A549 (cell line): ENCODE results near the gene NTSR1. TPM values are rescaled to one million over a fixed set of nuclear protein-coding genes. Genes with fewer than 3 reads are reported as not detected.

Experiments used
- ATAC-seq, 2 experiments: fragments of 200-7000 bp in 1 of 2; fragments of >200 bp in 1 of 2; cut with Nextera tagmentation in 1 of 2; cut with Tn5 transposase in 1 of 2; 3 replicates each; pipeline versions ENCODE4 v1.8.0 to v1.9.1; 2018 to 2020; ENCODE audit warnings: mild to moderate bottlenecking in 1 of 2, moderate library complexity in 1 of 2
- CTCF ChIA-PET: fragments of 300-600 bp; sonication (Branson Sonifier 250); formaldehyde crosslinking; extraction: SDS; loops from one replicate; lab custom pipeline; 2021; ENCODE audit warnings: antibody characterized with exemption, inconsistent platforms; lab: Yijun Ruan, JAX
- POLR2A ChIA-PET: fragments of 350-600 bp; formaldehyde crosslinking; extraction: SDS; loops from one replicate; lab custom pipeline; 2021; ENCODE audit warnings: antibody characterized with exemption, inconsistent platforms; lab: Yijun Ruan, JAX
- DNase-seq, 2 experiments: peaks; one replicate each; pipeline versions ENCODE4 v3.0.0 to v3.0.0-alpha.2; 2011 to 2016; ENCODE audit warnings: low read depth in 1 of 2, low spot score in 1 of 2
- FAIRE-seq: peaks from 2 replicates; lab custom pipeline; 2011; peaks lifted over from hg19 to GRCh38; lab: Jason Lieb, UNC
- H3K27ac ChIP-seq, 2 experiments: fragments of >200 bp; sonication (Bioruptor Twin); formaldehyde crosslinking; 3 replicates each; pipeline ENCODE4 v1.5.1; 2016 to 2017
- H3K4me1 ChIP-seq: fragments of >200 bp; sonication (Bioruptor Twin); formaldehyde crosslinking; 3 replicates; pipeline ENCODE4 v1.6.1; 2016
- H3K4me2 ChIP-seq: fragments of >200 bp; sonication (Bioruptor Twin); formaldehyde crosslinking; 3 replicates; pipeline ENCODE4 v1.6.1; 2016
- H3K4me3 ChIP-seq: fragments of >200 bp; sonication (Bioruptor Twin); formaldehyde crosslinking; 3 replicates; pipeline ENCODE4 v1.5.1; 2016
- H3K9me3 ChIP-seq: fragments of >200 bp; sonication (Bioruptor Twin); formaldehyde crosslinking; 3 replicates; pipeline ENCODE4 v1.6.1; 2016
- BHLHE40 ChIP-seq: IDR thresholded peaks from 2 replicates; pipeline ENCODE4 v1.6.1; 2012; ENCODE audit warnings: low read depth, low read length, inconsistent platforms
- CBX2 ChIP-seq: fragments of 200-600 bp; sonication (generic); IDR thresholded peaks from 2 replicates; pipeline ENCODE4 v1.6.1; 2016; ENCODE audit warnings: low read depth, mild to moderate bottlenecking, borderline replicate concordance
- CHD2 ChIP-seq: fragments of 150-350 bp; IDR thresholded peaks from 2 replicates; pipeline ENCODE4 v1.6.1; 2014; ENCODE audit warnings: low read length; ENCODE audit not compliant: partially characterized antibody
- EP300 ChIP-seq, 2 experiments: fragments of >200 bp; sonication (Bioruptor Twin); formaldehyde crosslinking; IDR thresholded peaks; 2 replicates in 1 of 2; 3 replicates in 1 of 2; pipeline ENCODE4 v1.6.1; 2016 to 2017
- ESRRA ChIP-seq: fragments of 150-350 bp; IDR thresholded peaks from 2 replicates; pipeline ENCODE4 v1.6.1; 2014; ENCODE audit warnings: mild to moderate bottlenecking, low read length, borderline replicate concordance
- FOSL2 ChIP-seq, 2 experiments: fragments of 450-650 bp in 1 of 2; fragments of >200 bp in 1 of 2; sonication (Bioruptor Twin) in 1 of 2; formaldehyde crosslinking; IDR thresholded peaks; 2 replicates each; pipeline versions ENCODE4 v1.5.0 to v1.6.1; 2016 to 2020; ENCODE audit warnings: mild to moderate bottlenecking in 1 of 2, moderate library complexity in 1 of 2
- HEYL ChIP-seq: fragments of 250-450 bp; sonication (Bioruptor Pico); IDR thresholded peaks from 2 replicates; pipeline ENCODE4 v1.8.0; 2021; ENCODE audit warnings: mild to moderate bottlenecking, moderate library complexity
- KDM1A ChIP-seq: fragments of 200-600 bp; sonication (generic); IDR thresholded peaks from 2 replicates; pipeline ENCODE4 v1.6.1; 2016; ENCODE audit warnings: low read depth, mild to moderate bottlenecking
- MAFK ChIP-seq: fragments of 450-650 bp; IDR thresholded peaks from 2 replicates; pipeline ENCODE4 v1.6.1; 2014; ENCODE audit not compliant: partially characterized antibody
- NFE2L2 ChIP-seq: fragments of 150-350 bp; conservative IDR thresholded peaks from 2 replicates; pipeline ENCODE4 v1.6.1; 2014; ENCODE audit warnings: low read length
- RNF2 ChIP-seq: fragments of 200-600 bp; sonication (generic); IDR thresholded peaks from 2 replicates; pipeline ENCODE4 v1.6.1; 2016; ENCODE audit warnings: low read depth, mild to moderate bottlenecking, antibody characterized with exemption, moderate library complexity, borderline replicate concordance
- TFCP2L1 ChIP-seq: fragments of 250-450 bp; sonication (Bioruptor Pico); IDR thresholded peaks from 2 replicates; pipeline ENCODE4 v1.5.0; 2021; ENCODE audit warnings: mild to moderate bottlenecking
- ZC3H11A ChIP-seq: fragments of 450-650 bp; IDR thresholded peaks from 2 replicates; pipeline ENCODE4 v1.6.1; 2014; ENCODE audit warnings: antibody characterized with exemption, mild to moderate bottlenecking
- ZFP36 ChIP-seq: fragments of 450-650 bp; IDR thresholded peaks from 2 replicates; pipeline ENCODE4 v1.6.1; 2014; ENCODE audit warnings: borderline replicate concordance; ENCODE audit not compliant: partially characterized antibody
- ZSCAN20 ChIP-seq: fragments of 250-450 bp; sonication (Bioruptor Pico); IDR thresholded peaks from 2 replicates; pipeline ENCODE4 v1.8.0; 2022; ENCODE audit warnings: mild to moderate bottlenecking, moderate library complexity
- WGBS: methylation state at CpG from one replicate; pipeline ENCODE4 v1.1.6; 2017; ENCODE audit errors: missing lambda C conversion rate; 5-methylcytosine and 5-hydroxymethylcytosine counted together
- polyA plus RNA-seq, 4 experiments: library from polyadenylated mRNA; depleted of rRNA in 3 of 4; stranded (reverse); fragments of >200 nt; fragmentation: RNase III in 1 of 4; extraction: RNeasy Plus Mini Kit Qiagen cat#74134 plus additional on column Dnase treatment in 1 of 4; gene quantifications; 2 replicates in 3 of 4; 3 replicates in 1 of 4; pipeline ENCODE4 v1.2.3, GENCODE V29; 2011 to 2017
- TF ChIP-seq, protein P1 (sequence below): fragments of 450-650 bp; IDR thresholded peaks from 2 replicates; pipeline ENCODE4 v1.6.1; 2014; ENCODE audit warnings: antibody characterized with exemption
- TF ChIP-seq, protein P2 (sequence below): fragments of >200 bp; sonication (Bioruptor Twin); formaldehyde crosslinking; IDR thresholded peaks from 3 replicates; pipeline ENCODE4 v1.6.1; 2016
- TF ChIP-seq, protein P3 (sequence below): fragments of 200-600 bp; sonication (generic); IDR thresholded peaks from 2 replicates; pipeline ENCODE4 v1.6.1; 2016; ENCODE audit warnings: antibody characterized with exemption, mild to moderate bottlenecking, moderate library complexity
- TF ChIP-seq, protein P4 (sequence below): IDR thresholded peaks from 2 replicates; pipeline ENCODE4 v1.6.1; 2012
- TF ChIP-seq, protein P5 (sequence below): fragments of 250-450 bp; sonication (Bioruptor Pico); IDR thresholded peaks from 2 replicates; pipeline ENCODE4 v1.5.0; 2020; ENCODE audit warnings: low read depth, mild to moderate bottlenecking, moderate library complexity
- TF ChIP-seq, protein P6 (sequence below): fragments of >200 bp; sonication (Bioruptor Twin); formaldehyde crosslinking; IDR thresholded peaks from 2 replicates; pipeline ENCODE4 v1.6.1; 2016

The NTSR1 gene
- polyA plus RNA-seq, 2 of the 4 experiments (the other 2 are of a cell fraction): 0.03 TPM; not detected in 1

DNA sequence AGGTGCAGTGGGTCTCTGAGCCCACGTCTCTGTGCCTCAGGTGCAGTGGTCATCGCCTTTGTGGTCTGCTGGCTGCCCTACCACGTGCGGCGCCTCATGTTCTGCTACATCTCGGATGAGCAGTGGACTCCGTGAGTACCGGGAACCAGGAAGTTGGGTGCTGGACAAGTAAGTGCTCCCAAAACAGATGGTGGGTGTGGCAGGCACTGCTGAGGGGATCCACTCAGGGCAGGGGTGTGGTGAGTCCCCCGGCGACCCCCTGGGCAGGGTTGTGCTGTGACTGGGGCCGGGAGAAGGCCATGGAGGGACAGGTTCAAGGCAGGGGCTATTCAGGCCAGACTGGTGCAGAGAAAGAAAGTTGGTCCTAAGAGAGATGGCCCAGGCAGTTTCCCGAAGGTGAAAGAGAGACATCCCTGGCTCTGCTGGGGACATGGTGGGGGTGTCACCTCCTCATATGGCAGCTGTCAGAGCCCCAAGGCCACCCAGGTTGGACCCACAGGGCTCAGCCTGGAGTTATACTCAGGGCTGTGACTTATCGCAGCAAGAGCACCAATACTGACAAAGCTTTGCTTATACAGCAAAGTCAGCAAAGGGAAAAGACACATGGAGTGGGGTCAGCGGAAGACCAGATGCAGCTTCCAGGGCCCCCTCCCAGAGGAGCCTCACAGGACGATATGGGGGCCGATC is 49.7 kb downstream of the NTSR1 start:
- no peak overlapping the region for H3K4me3 ChIP-seq
- no peak for ATAC-seq
- ChIA-PET CTCF (interaction anchor here (0.8 to 1.8 kb wide), 5 partner anchors 9 to 89 kb away, joined by 3 to 6 read pairs (median 3); no protein-coding TSS in a partner anchor), POLR2A (no interaction called here)
- no peak overlapping the region for H3K4me2 ChIP-seq
- DNase-seq: no peak
- 44% methylated on average over 13 of the region's 16 CpGs for WGBS
- no peak overlapping the region for H3K27ac ChIP-seq
- FAIRE-seq: no peak
- peaks cover 3% of the 10 kb centered on the region; the same call in 1 of the 3 replicates for H3K4me1 ChIP-seq
- TF ChIP-seq, protein P1, sequence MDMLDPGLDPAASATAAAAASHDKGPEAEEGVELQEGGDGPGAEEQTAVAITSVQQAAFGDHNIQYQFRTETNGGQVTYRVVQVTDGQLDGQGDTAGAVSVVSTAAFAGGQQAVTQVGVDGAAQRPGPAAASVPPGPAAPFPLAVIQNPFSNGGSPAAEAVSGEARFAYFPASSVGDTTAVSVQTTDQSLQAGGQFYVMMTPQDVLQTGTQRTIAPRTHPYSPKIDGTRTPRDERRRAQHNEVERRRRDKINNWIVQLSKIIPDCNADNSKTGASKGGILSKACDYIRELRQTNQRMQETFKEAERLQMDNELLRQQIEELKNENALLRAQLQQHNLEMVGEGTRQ: no peak
- TF ChIP-seq MAFK: peak; percentile 5
- no peak for TF ChIP-seq ESRRA
- no peak for TF ChIP-seq RNF2
- no peaks in the 10 kb centered on the region; the same call in 2 of the 3 replicates for H3K9me3 ChIP-seq

DNA sequence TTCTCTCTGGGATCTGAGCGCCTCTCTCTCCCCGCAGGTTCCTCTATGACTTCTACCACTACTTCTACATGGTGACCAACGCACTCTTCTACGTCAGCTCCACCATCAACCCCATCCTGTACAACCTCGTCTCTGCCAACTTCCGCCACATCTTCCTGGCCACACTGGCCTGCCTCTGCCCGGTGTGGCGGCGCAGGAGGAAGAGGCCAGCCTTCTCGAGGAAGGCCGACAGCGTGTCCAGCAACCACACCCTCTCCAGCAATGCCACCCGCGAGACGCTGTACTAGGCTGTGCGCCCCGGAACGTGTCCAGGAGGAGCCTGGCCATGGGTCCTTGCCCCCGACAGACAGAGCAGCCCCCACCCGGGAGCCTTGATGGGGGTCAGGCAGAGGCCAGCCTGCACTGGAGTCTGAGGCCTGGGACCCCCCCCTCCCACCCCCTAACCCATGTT is 51.4 kb downstream of the NTSR1 start:
- ChIA-PET CTCF (interaction anchor here (0.9 to 1.8 kb wide), 5 partner anchors 8 to 244 kb away, joined by 3 to 6 read pairs (median 3); no protein-coding TSS in a partner anchor), POLR2A (no interaction called here)
- no peak overlapping the region for H3K4me3 ChIP-seq
- H3K4me1 ChIP-seq: peaks cover 3% of the 10 kb centered on the region; the same call in 1 of the 3 replicates
- WGBS: 87% methylated on average over 12 of the region's 20 CpGs
- ATAC-seq: no peak
- H3K27ac ChIP-seq: no peak overlapping the region
- no peak for DNase-seq
- H3K9me3 ChIP-seq: no peaks in the 10 kb centered on the region; the same call in 2 of the 3 replicates
- no peak overlapping the region for H3K4me2 ChIP-seq
- TF ChIP-seq ZSCAN20 (CRISPR knock-in tag): no peak
- no peak for TF ChIP-seq ZFP36
- TF ChIP-seq, protein P2, sequence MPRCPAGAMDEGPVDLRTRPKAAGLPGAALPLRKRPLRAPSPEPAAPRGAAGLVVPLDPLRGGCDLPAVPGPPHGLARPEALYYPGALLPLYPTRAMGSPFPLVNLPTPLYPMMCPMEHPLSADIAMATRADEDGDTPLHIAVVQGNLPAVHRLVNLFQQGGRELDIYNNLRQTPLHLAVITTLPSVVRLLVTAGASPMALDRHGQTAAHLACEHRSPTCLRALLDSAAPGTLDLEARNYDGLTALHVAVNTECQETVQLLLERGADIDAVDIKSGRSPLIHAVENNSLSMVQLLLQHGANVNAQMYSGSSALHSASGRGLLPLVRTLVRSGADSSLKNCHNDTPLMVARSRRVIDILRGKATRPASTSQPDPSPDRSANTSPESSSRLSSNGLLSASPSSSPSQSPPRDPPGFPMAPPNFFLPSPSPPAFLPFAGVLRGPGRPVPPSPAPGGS: no peak
- TF ChIP-seq BHLHE40: no peak
- no peak for TF ChIP-seq EP300 (IDR thresholded peaks at IDR 0.05)
- no peak for TF ChIP-seq TFCP2L1 (CRISPR knock-in tag)
- TF ChIP-seq RNF2: no peak
- TF ChIP-seq NFE2L2: no peak
- TF ChIP-seq, protein P3, sequence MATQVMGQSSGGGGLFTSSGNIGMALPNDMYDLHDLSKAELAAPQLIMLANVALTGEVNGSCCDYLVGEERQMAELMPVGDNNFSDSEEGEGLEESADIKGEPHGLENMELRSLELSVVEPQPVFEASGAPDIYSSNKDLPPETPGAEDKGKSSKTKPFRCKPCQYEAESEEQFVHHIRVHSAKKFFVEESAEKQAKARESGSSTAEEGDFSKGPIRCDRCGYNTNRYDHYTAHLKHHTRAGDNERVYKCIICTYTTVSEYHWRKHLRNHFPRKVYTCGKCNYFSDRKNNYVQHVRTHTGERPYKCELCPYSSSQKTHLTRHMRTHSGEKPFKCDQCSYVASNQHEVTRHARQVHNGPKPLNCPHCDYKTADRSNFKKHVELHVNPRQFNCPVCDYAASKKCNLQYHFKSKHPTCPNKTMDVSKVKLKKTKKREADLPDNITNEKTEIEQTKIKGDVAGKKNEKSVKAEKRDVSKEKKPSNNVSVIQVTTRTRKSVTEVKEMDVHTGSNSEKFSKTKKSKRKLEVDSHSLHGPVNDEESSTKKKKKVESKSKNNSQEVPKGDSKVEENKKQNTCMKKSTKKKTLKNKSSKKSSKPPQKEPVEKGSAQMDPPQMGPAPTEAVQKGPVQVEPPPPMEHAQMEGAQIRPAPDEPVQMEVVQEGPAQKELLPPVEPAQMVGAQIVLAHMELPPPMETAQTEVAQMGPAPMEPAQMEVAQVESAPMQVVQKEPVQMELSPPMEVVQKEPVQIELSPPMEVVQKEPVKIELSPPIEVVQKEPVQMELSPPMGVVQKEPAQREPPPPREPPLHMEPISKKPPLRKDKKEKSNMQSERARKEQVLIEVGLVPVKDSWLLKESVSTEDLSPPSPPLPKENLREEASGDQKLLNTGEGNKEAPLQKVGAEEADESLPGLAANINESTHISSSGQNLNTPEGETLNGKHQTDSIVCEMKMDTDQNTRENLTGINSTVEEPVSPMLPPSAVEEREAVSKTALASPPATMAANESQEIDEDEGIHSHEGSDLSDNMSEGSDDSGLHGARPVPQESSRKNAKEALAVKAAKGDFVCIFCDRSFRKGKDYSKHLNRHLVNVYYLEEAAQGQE: no peak
- TF ChIP-seq HEYL (CRISPR knock-in tag): no peak
- no peak for TF ChIP-seq CHD2
- TF ChIP-seq, protein P4, sequence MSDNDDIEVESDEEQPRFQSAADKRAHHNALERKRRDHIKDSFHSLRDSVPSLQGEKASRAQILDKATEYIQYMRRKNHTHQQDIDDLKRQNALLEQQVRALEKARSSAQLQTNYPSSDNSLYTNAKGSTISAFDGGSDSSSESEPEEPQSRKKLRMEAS: no peak
- TF ChIP-seq CBX2: no peak
- TF ChIP-seq, protein P5, sequence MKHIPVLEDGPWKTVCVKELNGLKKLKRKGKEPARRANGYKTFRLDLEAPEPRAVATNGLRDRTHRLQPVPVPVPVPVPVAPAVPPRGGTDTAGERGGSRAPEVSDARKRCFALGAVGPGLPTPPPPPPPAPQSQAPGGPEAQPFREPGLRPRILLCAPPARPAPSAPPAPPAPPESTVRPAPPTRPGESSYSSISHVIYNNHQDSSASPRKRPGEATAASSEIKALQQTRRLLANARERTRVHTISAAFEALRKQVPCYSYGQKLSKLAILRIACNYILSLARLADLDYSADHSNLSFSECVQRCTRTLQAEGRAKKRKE: no peak
- TF ChIP-seq, protein P6, sequence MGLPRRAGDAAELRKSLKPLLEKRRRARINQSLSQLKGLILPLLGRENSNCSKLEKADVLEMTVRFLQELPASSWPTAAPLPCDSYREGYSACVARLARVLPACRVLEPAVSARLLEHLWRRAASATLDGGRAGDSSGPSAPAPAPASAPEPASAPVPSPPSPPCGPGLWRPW: no peak
- no peak for TF ChIP-seq ZC3H11A
- TF ChIP-seq KDM1A: no peak
- TF ChIP-seq FOSL2 (IDR thresholded peaks at IDR 0.05): no peak
- no peak for TF ChIP-seq FOSL2 (CRISPR knock-in tag; IDR thresholded peaks at IDR 0.05)
- no peak for FAIRE-seq
